B cell (primary cell): ENCODE measurements around the gene LPCAT1. TPM values are rescaled to one million over a fixed set of nuclear protein-coding genes. Genes with fewer than 3 reads are reported as not detected.

Experiments
- ATAC-seq: fragments of 200-7000 bp; cut with Tn5 transposase; one replicate; pipeline ENCODE4 v1.10.0; 2021; ENCODE audit warnings: low read depth, mild to moderate bottlenecking, moderate number of reproducible peaks, moderate library complexity
- CTCF ChIA-PET: fragments of 350-600 bp; sonication (Branson Sonifier 250); formaldehyde crosslinking; loops from one replicate; lab custom pipeline; 2021; ENCODE audit warnings: antibody characterized with exemption, inconsistent platforms; lab: Charles Lee
- POLR2A ChIA-PET: fragments of 350-600 bp; sonication (Branson Sonifier 250); formaldehyde crosslinking; loops from one replicate; lab custom pipeline; 2021; ENCODE audit warnings: antibody characterized with exemption; lab: Charles Lee
- DNase-seq: peaks from one replicate; pipeline ENCODE4 v3.0.0; 2013
- H2AFZ ChIP-seq: 2 replicates; pipeline ENCODE4 v1.6.1; 2012; ENCODE audit warnings: mild to moderate bottlenecking, low read depth, low read length; ENCODE audit not compliant: insufficient read depth, poor library complexity, severe bottlenecking
- H3K27ac ChIP-seq, 2 donors: 1 replicate in 1 of 2; 2 replicates in 1 of 2; pipeline ENCODE4 v1.5.1; 2012 to 2013; ENCODE audit warnings: low read length in 2 of 2, mild to moderate bottlenecking in 2 of 2, moderate library complexity in 1 of 2
- H3K27me3 ChIP-seq, 4 experiments: fragments of 200-600 bp in 1 of 4; sonication (generic) in 1 of 4; replicated peaks in 1 of 4; 1 replicate in 2 of 4; 2 replicates in 2 of 4; pipeline versions ENCODE4 v1.6.1 to v1.7.0; 2013 to 2016; ENCODE audit warnings: low read length in 3 of 4, mild to moderate bottlenecking in 2 of 4, mixed read lengths in 1 of 4, moderate library complexity in 1 of 4; ENCODE audit not compliant: insufficient read depth in 4 of 4, control insufficient read depth in 3 of 4; ENCODE audit errors: control extremely low read depth in 1 of 4
- H3K36me3 ChIP-seq, 2 experiments: replicated peaks in 1 of 2; 1 replicate in 1 of 2; 2 replicates in 1 of 2; pipeline versions ENCODE4 v1.6.1 to v1.7.1; 2013; ENCODE audit warnings: low read length in 1 of 2; ENCODE audit not compliant: insufficient read depth in 2 of 2, control insufficient read depth in 1 of 2; ENCODE audit errors: control extremely low read depth in 1 of 2, extremely low read depth in 1 of 2
- H3K4me1 ChIP-seq, 2 donors: fragments of 200-600 bp in 1 of 2; sonication (generic) in 1 of 2; 1 replicate in 1 of 2; 2 replicates in 1 of 2; pipeline versions ENCODE4 v1.5.1 to v1.6.1; 2013 to 2017; ENCODE audit warnings: low read length in 2 of 2; ENCODE audit not compliant: control insufficient read depth in 2 of 2, insufficient read depth in 2 of 2
- H3K4me2 ChIP-seq: replicated peaks from 2 replicates; pipeline ENCODE3; 2012; ENCODE audit warnings: mild to moderate bottlenecking, low read depth, low read length; ENCODE audit not compliant: poor library complexity, severe bottlenecking
- H3K4me3 ChIP-seq, 5 experiments: fragments of 200-600 bp in 1 of 5; sonication (generic) in 1 of 5; 1 replicate in 3 of 5; 2 replicates in 2 of 5; pipeline versions ENCODE4 v1.5.1 to v1.7.0; 2011 to 2016; ENCODE audit warnings: low read length in 4 of 5, mild to moderate bottlenecking in 4 of 5, low read depth in 2 of 5, control low read depth in 1 of 5, moderate library complexity in 1 of 5; ENCODE audit not compliant: insufficient read depth in 1 of 5; ENCODE audit errors: control extremely low read depth in 1 of 5, extremely low read depth in 1 of 5
- H3K79me2 ChIP-seq: fragments of 200-600 bp; sonication (generic); one replicate; pipeline ENCODE4 v1.6.0; 2016; ENCODE audit warnings: low read length; ENCODE audit not compliant: control insufficient read depth, insufficient read depth
- H3K9ac ChIP-seq: fragments of 200-600 bp; sonication (generic); 2 replicates; pipeline ENCODE4 v1.6.1; 2017; ENCODE audit warnings: mild to moderate bottlenecking, low read length, moderate library complexity
- H3K9me3 ChIP-seq, 3 donors: one replicate each; pipeline versions ENCODE4 v1.6.1 to v1.7.1; 2013; ENCODE audit warnings: low read length in 2 of 3; ENCODE audit not compliant: control insufficient read depth in 2 of 3, insufficient read depth in 1 of 3; ENCODE audit errors: control extremely low read depth in 1 of 3
- H4K20me1 ChIP-seq: 2 replicates; pipeline ENCODE4 v1.6.0; 2012; ENCODE audit warnings: mild to moderate bottlenecking, low read length; ENCODE audit not compliant: insufficient read depth, control insufficient read depth, poor library complexity, severe bottlenecking
- H3K27ac Mint-ChIP-seq: one replicate; pipeline ENCODE4 v1.8.0; 2021; ENCODE audit warnings: mixed read lengths
- H3K27me3 Mint-ChIP-seq: one replicate; pipeline ENCODE4 v1.8.0; 2021; ENCODE audit warnings: mixed read lengths
- H3K4me1 Mint-ChIP-seq: one replicate; pipeline ENCODE4 v1.8.0; 2021; ENCODE audit warnings: mixed read lengths
- H3K4me3 Mint-ChIP-seq: one replicate; pipeline ENCODE4 v1.8.0; 2021; ENCODE audit warnings: mixed read lengths
- H3K9me3 Mint-ChIP-seq: one replicate; pipeline ENCODE4 v1.8.0; 2022; ENCODE audit warnings: mixed read lengths; ENCODE audit not compliant: insufficient read depth
- CTCF ChIP-seq: fragments of 200-600 bp; IDR thresholded peaks from one replicate; pipeline ENCODE4 v1.8.0; 2022; ENCODE audit warnings: antibody characterized with exemption, mild to moderate bottlenecking
- EZH2 ChIP-seq: IDR thresholded peaks from 2 replicates; pipeline ENCODE4 v1.6.1; 2012; ENCODE audit warnings: borderline replicate concordance, low read depth, mild to moderate bottlenecking, moderate library complexity, low read length; ENCODE audit not compliant: insufficient read depth, poor library complexity, severe bottlenecking
- WGBS: methylation state at CpG from one replicate; pipeline ENCODE4 v1.1.5; 2013; ENCODE audit warnings: missing lambda C conversion rate; ENCODE audit not compliant: insufficient coverage; 5-methylcytosine and 5-hydroxymethylcytosine counted together
- intact Hi-C: fragments of 100-400 bp; cut with micrococcal nuclease; formaldehyde crosslinking; loops from one replicate; pipeline ENCODE4 v1.10.0; 2022
- polyA plus RNA-seq: library from polyadenylated mRNA; depleted of rRNA; stranded (reverse); fragments of >200 nt; gene quantifications from 2 replicates; pipeline ENCODE4 v1.2.3, GENCODE V29; 2012
- total RNA-seq, 2 donors: library from RNA; stranded (reverse); fragments of 120-200 nt in 1 of 2; gene quantifications; 1 replicate in 1 of 2; 2 replicates in 1 of 2; pipeline versions ENCODE4 v1.2.3 to v1.2.4, GENCODE V29; 2013 to 2022

Gene LPCAT1
- total and polyA plus RNA-seq, 2 donors (not counting 1 experiment from before 2014, with no cell fraction given), result 94.8 to 159 TPM

DNA sequence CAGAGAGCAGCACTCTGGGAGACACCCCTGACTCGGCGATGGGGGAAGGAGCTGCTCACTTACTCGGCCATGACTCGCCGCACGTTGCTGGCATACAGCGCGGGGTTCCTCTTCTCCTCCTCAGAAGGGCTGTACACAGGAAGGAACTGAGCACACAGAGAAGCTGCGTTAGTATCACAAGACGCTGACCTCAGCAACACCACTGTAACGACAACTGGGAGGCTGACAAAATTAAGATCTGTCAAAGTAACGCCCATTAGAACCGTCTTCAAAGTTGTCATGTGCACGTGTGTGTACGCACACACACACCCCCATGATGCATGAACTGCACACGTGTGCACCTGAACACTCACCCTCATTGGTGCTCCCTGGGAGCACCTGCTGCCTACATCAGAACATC is 46.4 kb downstream of the LPCAT1 start:
- peaks cover 35% of the 10 kb centered on the region for H3K4me1 Mint-ChIP-seq
- Histone ChIP-seq H3K27ac (no peak overlapping the region), H3K27me3 (no peaks in the 10 kb centered on the region), H2AFZ (no peak overlapping the region), H3K79me2 (peaks cover 53% of the 10 kb centered on the region), H3K4me2 (no peak overlapping the region), H3K36me3 (peaks cover 2 to 75% of the 10 kb centered on the region in 2 experiments), H3K4me1 (peaks cover 28 to 33% of the 10 kb centered on the region in 2 donors), H3K9ac (no peak overlapping the region), H3K4me3 (no peak overlapping the region), H4K20me1 (no peaks in the 10 kb centered on the region), H3K9me3 (no peaks in the 10 kb centered on the region)
- DNase-seq (peak; percentile 34), ATAC-seq (no peak)
- ChIA-PET POLR2A (interaction anchor here (0.7 kb wide), 1 partner anchor 26 kb away, joined by 3 read pairs; no protein-coding TSS in a partner anchor), CTCF (interaction anchor here (1.6 to 9.1 kb wide), 2 partner anchors 26 to 59 kb away, joined by 4 to 81 read pairs; no protein-coding TSS in a partner anchor)
- TF ChIP-seq EZH2, result no peak
- no peak for TF ChIP-seq CTCF
- intact Hi-C loops, result no loop called here
- 90% methylated on average over 16 of the region's 16 CpGs for WGBS
- H3K27me3 Mint-ChIP-seq, result no peaks in the 10 kb centered on the region
- peak overlapping the region; percentile 53 for H3K27ac Mint-ChIP-seq
- H3K4me3 Mint-ChIP-seq, result no peak overlapping the region
- no peaks in the 10 kb centered on the region for H3K9me3 Mint-ChIP-seq

DNA sequence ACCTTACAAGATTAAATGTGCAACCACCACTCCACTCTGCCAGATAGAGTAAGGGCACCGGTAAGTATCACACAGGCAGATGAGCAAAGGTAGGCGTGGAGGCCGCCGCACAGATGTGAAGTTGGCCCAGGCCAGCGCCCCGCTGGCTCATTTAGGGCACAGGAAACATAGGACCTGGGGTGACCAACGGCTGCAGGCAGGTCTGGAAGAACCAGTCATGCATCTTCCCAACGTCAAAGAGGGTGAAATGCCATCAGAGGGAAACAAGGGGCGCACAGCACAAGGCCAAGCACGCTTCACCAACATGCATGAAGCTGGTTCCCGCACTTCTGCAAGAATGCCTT is 46.8 kb downstream of the LPCAT1 start:
- ChIA-PET POLR2A (no interaction called here), CTCF (interaction anchor here (1.6 to 9.1 kb wide), 2 partner anchors 26 to 59 kb away, joined by 4 to 81 read pairs; no protein-coding TSS in a partner anchor)
- H3K9ac ChIP-seq, result no peak overlapping the region
- no peaks in the 10 kb centered on the region for H3K27me3 Mint-ChIP-seq
- peaks cover 2 to 79% of the 10 kb centered on the region in 2 experiments for H3K36me3 ChIP-seq
- WGBS, result 93% methylated on average over 11 of the region's 11 CpGs
- no peaks in the 10 kb centered on the region for H3K9me3 Mint-ChIP-seq
- DNase-seq, result no peak
- no peaks in the 10 kb centered on the region for H3K9me3 ChIP-seq
- peaks cover 2% of the 10 kb centered on the region for H4K20me1 ChIP-seq
- H3K4me1 Mint-ChIP-seq, result peaks cover 32% of the 10 kb centered on the region
- H3K4me3 ChIP-seq, result no peak overlapping the region
- H3K4me3 Mint-ChIP-seq, result no peak overlapping the region
- H3K27ac Mint-ChIP-seq, result no peak overlapping the region
- TF ChIP-seq EZH2 (no peak), CTCF (no peak)
- H3K27me3 ChIP-seq, result no peaks in the 10 kb centered on the region
- peaks cover 26 to 30% of the 10 kb centered on the region in 2 donors for H3K4me1 ChIP-seq
- no peak for ATAC-seq
- intact Hi-C loops, result no loop called here
- peaks cover 51% of the 10 kb centered on the region for H3K79me2 ChIP-seq
- no peak overlapping the region for H3K27ac ChIP-seq
- no peak overlapping the region for H3K4me2 ChIP-seq
- no peak overlapping the region for H2AFZ ChIP-seq
